Measurements from ENCODE around the gene ZBTB21. TPM values are rescaled to one million over a fixed set of nuclear protein-coding genes. Genes with fewer than 3 reads are reported as not detected.

Gene ZBTB21
- total and polyA plus RNA-seq, 4 donors: 7.3 to 14.6 (median 10.4) TPM

DNA sequence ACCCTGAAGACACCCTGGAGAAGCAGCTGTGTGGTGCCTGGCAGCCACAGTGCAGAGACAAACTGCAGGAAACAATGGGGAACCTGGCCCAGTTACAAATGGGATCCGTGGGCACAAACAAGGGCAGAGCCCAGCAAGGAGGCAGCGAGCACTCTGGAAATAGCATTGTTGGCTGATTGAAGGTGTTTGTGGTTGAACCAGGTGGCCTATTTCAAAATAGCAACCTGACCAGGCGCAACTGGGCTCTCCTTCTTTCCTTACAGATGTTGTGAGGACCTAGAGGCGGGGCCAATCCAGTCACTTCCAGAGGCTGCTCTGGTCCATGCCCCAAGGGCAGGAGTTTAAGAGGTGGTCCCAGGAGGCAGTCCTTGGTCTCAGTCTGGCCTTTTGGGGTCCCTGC is 21.7 kb upstream of the ZBTB21 start:
- Histone ChIP-seq H3K27me3 (ENCODE audit: control insufficient read depth, insufficient read depth, low read length) (no peaks in the 10 kb centered on the region), H3K4me3 (ENCODE audit: low read depth, low read length) (no peak overlapping the region), H3K36me3 (ENCODE audit: control insufficient read depth, insufficient read depth, low read length) (no peaks in the 10 kb centered on the region), H3K4me1 (ENCODE audit: control insufficient read depth, insufficient read depth, low read length) (peaks cover 5% of the 10 kb centered on the region), H3K9me3 (ENCODE audit: control insufficient read depth, insufficient read depth, low read length) (no peaks in the 10 kb centered on the region), H3K27ac (ENCODE audit: low read depth, low read length) (no peak overlapping the region)
- whole genome bisulfite sequencing (ENCODE audit: insufficient coverage): 80% methylated on average over 4 of the region's 4 CpGs
- DNase-seq (ENCODE audit: low read depth in 4 of 6, low spot score in 6 of 6): no peak

DNA sequence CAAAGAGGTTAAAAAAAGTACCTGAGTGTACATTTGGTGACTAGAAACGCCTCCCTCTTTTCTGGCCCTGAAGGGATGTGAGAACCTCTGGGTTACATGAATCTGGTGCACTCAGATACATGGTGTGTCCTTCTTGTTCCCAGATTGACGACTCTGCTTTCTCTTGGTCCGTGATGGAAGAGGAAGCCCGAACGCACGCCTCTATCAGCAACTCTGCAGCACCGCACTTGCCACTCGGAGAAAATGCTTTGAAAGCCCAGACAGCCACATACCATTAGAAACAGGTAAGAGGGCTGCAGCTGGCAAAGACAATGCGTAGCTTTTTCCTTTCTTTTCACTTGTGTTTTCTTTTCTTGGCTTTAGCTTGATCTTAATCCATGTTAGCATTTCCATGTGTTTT is 21.1 kb upstream of the ZBTB21 start:
- Histone ChIP-seq H3K9me3 (ENCODE audit: control insufficient read depth, insufficient read depth, low read length) (no peaks in the 10 kb centered on the region), H3K27ac (ENCODE audit: low read depth, low read length) (no peak overlapping the region), H3K27me3 (ENCODE audit: control insufficient read depth, insufficient read depth, low read length) (no peaks in the 10 kb centered on the region), H3K36me3 (ENCODE audit: control insufficient read depth, insufficient read depth, low read length) (no peaks in the 10 kb centered on the region), H3K4me3 (ENCODE audit: low read depth, low read length) (no peak overlapping the region), H3K4me1 (ENCODE audit: control insufficient read depth, insufficient read depth, low read length) (peaks cover 5% of the 10 kb centered on the region)
- 84% methylated on average over 5 of the region's 9 CpGs for WGBS (ENCODE audit: insufficient coverage)
- no peak for DNase-seq (ENCODE audit: low read depth in 4 of 6, low spot score in 6 of 6)

DNA sequence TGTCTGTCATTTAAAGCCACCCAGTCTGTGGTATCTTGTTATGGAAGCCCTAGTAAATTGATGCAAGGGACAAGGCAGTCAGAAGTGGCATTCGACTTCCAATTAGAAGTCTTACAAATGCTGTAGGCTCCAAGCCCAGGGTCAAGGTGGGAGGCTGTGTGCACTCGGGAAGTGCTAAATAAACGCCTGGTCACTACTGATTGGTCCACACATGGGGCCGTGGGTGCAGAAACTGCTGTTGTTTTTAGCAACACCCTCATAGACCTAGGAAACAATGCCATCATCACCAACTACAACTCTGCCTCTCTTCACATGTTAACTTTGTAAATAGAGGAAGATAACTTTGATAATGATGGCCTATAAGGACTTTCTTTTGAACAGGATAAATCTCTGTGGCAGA is 20.2 kb upstream of the ZBTB21 start:
- no peak overlapping the region for H3K27ac ChIP-seq (ENCODE audit: low read depth, low read length)
- H3K4me3 ChIP-seq (ENCODE audit: low read depth, low read length): no peak overlapping the region
- DNase-seq (ENCODE audit: low read depth in 4 of 6, low spot score in 6 of 6): no peak
- WGBS (ENCODE audit: insufficient coverage): 80% methylated on average over 3 of the region's 4 CpGs
- no peaks in the 10 kb centered on the region for H3K9me3 ChIP-seq (ENCODE audit: control insufficient read depth, insufficient read depth, low read length)
- H3K4me1 ChIP-seq (ENCODE audit: control insufficient read depth, insufficient read depth, low read length): peaks cover 14% of the 10 kb centered on the region
- no peaks in the 10 kb centered on the region for H3K36me3 ChIP-seq (ENCODE audit: control insufficient read depth, insufficient read depth, low read length)
- H3K27me3 ChIP-seq (ENCODE audit: control insufficient read depth, insufficient read depth, low read length): no peaks in the 10 kb centered on the region

DNA sequence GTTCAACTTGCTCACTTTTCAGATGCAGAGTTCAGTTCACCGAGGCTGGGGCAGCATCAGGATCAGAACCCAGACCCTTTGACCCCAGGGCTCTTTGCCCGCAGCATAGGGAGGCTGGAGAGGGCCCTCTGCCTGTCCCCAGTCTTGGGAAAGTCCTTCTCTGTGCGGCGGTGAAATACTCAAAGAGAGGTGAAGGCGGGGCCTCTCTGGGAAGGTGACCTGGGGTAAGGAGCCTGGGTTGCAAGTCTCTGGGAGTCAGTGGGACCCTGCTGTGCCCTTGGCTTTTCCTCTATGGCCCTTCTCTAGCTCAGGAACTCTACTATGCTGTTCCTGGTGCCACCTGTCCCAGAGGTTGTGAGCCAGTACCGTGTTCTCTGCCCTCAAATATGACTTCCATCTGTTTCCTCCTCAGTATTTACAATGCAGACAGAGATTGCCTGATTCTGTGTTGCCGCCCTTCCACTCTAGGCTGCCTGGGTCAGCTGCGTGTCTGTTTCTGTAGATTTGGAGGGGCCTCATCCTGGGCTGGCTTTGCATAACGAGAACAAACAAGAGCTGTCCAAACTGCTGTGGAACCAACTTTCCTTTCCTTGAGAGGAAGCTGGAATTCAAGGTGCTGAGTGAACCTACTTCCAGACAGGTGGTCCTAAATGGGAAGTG is 18.7 kb upstream of the ZBTB21 start:
- peaks cover 15% of the 10 kb centered on the region for H3K4me1 ChIP-seq (ENCODE audit: control insufficient read depth, insufficient read depth, low read length)
- no peak for DNase-seq (ENCODE audit: low read depth in 4 of 6, low spot score in 6 of 6)
- no peak overlapping the region for H3K4me3 ChIP-seq (ENCODE audit: low read depth, low read length)
- H3K9me3 ChIP-seq (ENCODE audit: control insufficient read depth, insufficient read depth, low read length): no peaks in the 10 kb centered on the region
- no peaks in the 10 kb centered on the region for H3K36me3 ChIP-seq (ENCODE audit: control insufficient read depth, insufficient read depth, low read length)
- 85% methylated on average over 7 of the region's 9 CpGs for WGBS (ENCODE audit: insufficient coverage)
- no peaks in the 10 kb centered on the region for H3K27me3 ChIP-seq (ENCODE audit: control insufficient read depth, insufficient read depth, low read length)
- no peak overlapping the region for H3K27ac ChIP-seq (ENCODE audit: low read depth, low read length)

DNA sequence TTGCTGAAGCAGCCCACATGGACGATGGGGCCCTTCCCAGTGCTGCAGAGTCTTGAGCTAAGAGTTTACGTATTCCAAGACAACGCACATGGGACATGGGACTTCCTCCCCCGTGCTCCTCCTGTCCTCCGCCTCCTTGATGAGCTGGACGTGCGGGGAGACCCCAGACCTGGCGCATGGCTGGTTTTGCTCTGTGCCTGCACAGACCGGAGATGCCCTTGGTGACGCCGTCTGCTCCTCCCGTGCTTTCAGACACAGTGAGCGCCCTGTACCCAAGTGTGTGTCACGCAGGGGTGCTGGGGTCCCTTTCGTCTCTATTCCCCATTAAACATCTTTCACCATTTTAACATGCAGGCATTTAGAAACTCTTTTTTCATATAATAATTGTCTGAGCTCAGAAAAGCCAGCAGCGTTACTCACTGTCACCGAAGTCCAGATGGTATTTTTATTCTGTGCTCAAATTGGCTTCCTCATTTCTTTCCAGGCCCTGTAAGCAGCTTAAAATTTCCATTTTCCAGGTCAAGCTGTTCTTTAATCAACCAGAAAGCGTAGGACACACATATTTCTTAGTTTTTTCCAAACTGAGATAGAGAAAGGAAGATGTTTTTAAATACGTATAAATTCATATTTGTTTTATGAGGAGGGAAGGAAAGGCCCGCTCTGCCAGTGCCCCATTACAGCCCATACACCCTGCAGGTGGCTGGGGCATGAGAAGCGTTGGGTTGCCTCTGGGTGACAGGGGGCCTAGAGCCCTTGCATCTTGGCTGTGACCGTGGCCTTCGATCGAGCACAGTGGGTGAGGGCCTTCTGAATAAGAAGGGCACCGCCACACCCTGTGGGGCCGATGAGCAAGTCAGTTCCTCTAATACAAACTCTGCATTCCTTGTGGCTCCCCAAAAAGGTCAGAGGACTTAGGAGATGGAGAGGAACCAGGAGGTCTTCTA is 17.9 kb upstream of the ZBTB21 start:
- H3K9me3 ChIP-seq (ENCODE audit: control insufficient read depth, insufficient read depth, low read length): no peaks in the 10 kb centered on the region
- WGBS (ENCODE audit: insufficient coverage): 77% methylated on average over 20 of the region's 26 CpGs
- no peak overlapping the region for H3K4me3 ChIP-seq (ENCODE audit: low read depth, low read length)
- H3K27ac ChIP-seq (ENCODE audit: low read depth, low read length): no peak overlapping the region
- peaks cover 15% of the 10 kb centered on the region for H3K4me1 ChIP-seq (ENCODE audit: control insufficient read depth, insufficient read depth, low read length)
- H3K27me3 ChIP-seq (ENCODE audit: control insufficient read depth, insufficient read depth, low read length): no peaks in the 10 kb centered on the region
- no peaks in the 10 kb centered on the region for H3K36me3 ChIP-seq (ENCODE audit: control insufficient read depth, insufficient read depth, low read length)
- peak in 2 of 6 donors; percentile 33 to 83 for DNase-seq (ENCODE audit: low read depth in 4 of 6, low spot score in 6 of 6)

DNA sequence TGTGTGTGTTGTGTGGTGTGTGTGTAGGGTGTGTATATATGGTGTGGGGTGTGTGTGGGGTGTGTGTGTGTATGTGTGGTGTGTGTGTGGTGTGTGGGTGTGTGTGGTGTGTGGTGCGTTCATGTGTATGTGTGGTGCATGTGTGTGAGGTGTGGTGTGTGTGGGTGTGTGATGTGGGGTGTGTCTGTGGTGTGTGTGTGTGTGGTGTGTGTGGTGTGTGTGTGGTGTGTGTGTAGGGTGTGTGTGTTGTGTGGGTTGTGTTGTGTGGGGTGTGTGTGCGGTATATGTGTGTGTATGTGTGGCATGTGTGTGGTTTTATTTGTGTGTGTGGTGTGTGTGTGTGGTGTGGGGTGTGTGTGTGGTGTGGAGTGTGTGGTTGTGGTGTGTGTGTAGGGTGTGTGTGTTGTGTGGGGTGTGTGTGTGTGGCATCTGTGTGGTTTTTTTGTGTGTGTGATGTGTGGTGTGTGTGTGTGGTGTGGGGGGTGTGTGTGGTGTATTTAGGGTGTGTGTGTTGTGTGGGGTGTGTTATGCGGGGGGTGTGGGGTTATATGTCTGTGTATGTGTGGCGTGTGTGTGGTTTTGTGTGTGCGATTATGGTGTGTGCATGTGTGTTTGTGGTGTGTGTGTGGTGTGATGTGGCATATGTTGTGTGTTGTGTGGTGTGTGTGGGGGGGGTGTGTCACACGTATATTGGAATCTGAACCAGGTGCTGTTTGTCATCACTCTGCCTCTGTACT is 17.1 kb upstream of the ZBTB21 start:
- Histone ChIP-seq H3K27me3 (ENCODE audit: control insufficient read depth, insufficient read depth, low read length) (no peaks in the 10 kb centered on the region), H3K36me3 (ENCODE audit: control insufficient read depth, insufficient read depth, low read length) (no peaks in the 10 kb centered on the region), H3K27ac (ENCODE audit: low read depth, low read length) (no peak overlapping the region), H3K4me3 (ENCODE audit: low read depth, low read length) (no peak overlapping the region), H3K9me3 (ENCODE audit: control insufficient read depth, insufficient read depth, low read length) (no peaks in the 10 kb centered on the region), H3K4me1 (ENCODE audit: control insufficient read depth, insufficient read depth, low read length) (peaks cover 23% of the 10 kb centered on the region)
- DNase-seq (ENCODE audit: low read depth in 4 of 6, low spot score in 6 of 6): no peak
- 94% methylated on average over 6 of the region's 6 CpGs for WGBS (ENCODE audit: insufficient coverage)

DNA sequence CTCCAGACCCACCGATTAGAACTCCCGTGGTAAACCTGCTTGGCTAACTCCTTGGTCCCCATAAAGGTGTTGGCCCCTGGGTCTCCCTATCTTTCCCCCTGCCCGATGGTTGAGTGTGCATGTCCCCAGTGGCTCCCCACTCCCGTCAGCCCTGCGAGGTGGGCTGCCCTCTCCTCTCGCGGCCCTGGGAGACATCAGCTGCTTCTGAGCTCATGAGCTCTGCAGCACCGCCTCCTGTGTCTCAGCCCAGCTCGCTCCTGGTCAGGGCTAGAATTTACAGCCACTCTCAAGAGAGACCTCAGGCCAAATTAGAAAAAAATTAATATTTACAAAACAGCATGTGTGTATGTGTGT is 15.9 kb upstream of the ZBTB21 start:
- peaks cover 29% of the 10 kb centered on the region for H3K4me1 ChIP-seq (ENCODE audit: control insufficient read depth, insufficient read depth, low read length)
- no peaks in the 10 kb centered on the region for H3K36me3 ChIP-seq (ENCODE audit: control insufficient read depth, insufficient read depth, low read length)
- H3K27me3 ChIP-seq (ENCODE audit: control insufficient read depth, insufficient read depth, low read length): no peaks in the 10 kb centered on the region
- H3K27ac ChIP-seq (ENCODE audit: low read depth, low read length): no peak overlapping the region
- H3K9me3 ChIP-seq (ENCODE audit: control insufficient read depth, insufficient read depth, low read length): no peaks in the 10 kb centered on the region
- 61% methylated on average over 7 of the region's 9 CpGs for WGBS (ENCODE audit: insufficient coverage)
- H3K4me3 ChIP-seq (ENCODE audit: low read depth, low read length): no peak overlapping the region
- peak in 1 of 6 donors; percentile 20 for DNase-seq (ENCODE audit: low read depth in 4 of 6, low spot score in 6 of 6)

DNA sequence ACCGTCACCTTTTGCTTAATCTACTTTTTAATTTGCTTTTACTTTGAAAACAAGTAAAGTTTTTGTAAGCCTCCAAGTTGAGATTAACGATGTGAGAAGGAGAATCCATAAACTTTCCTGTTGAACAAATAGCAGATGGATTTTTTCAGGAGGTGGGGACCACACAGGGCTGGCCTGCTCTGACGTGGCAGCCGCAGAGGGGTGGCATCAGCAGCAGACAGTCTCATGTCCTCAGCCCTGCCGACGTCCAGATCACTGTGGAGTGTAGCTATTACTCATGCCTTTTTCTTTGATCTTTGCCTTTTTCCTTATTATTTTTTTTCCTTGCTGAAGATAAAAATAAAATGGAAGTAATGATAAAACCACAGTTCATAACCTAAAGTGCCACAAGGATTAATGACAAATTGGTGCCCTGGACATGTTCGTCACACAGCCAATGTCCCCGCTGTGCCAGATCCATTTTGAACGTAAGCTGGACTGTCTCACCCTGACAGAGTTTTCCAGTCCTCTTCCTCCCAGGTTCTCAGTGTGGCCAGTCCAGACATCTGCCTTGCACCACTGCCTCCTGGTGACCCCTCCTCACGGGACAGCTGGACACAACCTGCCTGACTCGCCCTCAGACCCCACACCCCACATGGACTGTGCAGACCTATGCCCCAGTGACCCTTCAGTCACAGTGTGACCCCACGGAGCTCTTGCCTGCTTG is 15.4 kb upstream of the ZBTB21 start:
- no peak overlapping the region for H3K27ac ChIP-seq (ENCODE audit: low read depth, low read length)
- H3K27me3 ChIP-seq (ENCODE audit: control insufficient read depth, insufficient read depth, low read length): no peaks in the 10 kb centered on the region
- H3K4me1 ChIP-seq (ENCODE audit: control insufficient read depth, insufficient read depth, low read length): peaks cover 31% of the 10 kb centered on the region
- no peaks in the 10 kb centered on the region for H3K36me3 ChIP-seq (ENCODE audit: control insufficient read depth, insufficient read depth, low read length)
- WGBS (ENCODE audit: insufficient coverage): 78% methylated on average over 8 of the region's 12 CpGs
- no peak overlapping the region for H3K4me3 ChIP-seq (ENCODE audit: low read depth, low read length)
- H3K9me3 ChIP-seq (ENCODE audit: control insufficient read depth, insufficient read depth, low read length): no peaks in the 10 kb centered on the region
- DNase-seq (ENCODE audit: low read depth in 4 of 6, low spot score in 6 of 6): no peak

DNA sequence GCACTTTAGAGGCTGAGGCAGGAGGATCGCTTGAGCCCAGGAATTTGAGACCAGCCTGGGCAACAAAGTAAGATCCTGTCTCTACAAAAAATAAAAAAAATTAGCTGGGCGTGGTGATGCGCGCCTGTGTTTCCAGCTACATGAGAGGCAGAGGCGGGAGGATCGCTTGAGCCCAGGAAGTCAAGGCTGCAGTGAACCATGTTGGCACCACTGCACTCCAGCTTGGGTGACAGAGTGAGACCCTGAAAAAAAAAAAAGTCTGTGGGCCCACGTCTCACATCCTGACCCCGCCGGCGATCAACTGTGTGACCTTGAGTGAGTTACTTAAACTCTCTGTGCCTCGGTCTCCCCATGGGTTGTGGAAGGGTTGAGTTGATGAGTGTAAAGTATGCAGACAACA is 12.7 kb upstream of the ZBTB21 start:
- no peaks in the 10 kb centered on the region for H3K36me3 ChIP-seq (ENCODE audit: control insufficient read depth, insufficient read depth, low read length)
- no peaks in the 10 kb centered on the region for H3K27me3 ChIP-seq (ENCODE audit: control insufficient read depth, insufficient read depth, low read length)
- H3K27ac ChIP-seq (ENCODE audit: low read depth, low read length): no peak overlapping the region
- H3K4me1 ChIP-seq (ENCODE audit: control insufficient read depth, insufficient read depth, low read length): peaks cover 31% of the 10 kb centered on the region
- H3K4me3 ChIP-seq (ENCODE audit: low read depth, low read length): no peak overlapping the region
- WGBS (ENCODE audit: insufficient coverage): 95% methylated on average over 11 of the region's 11 CpGs
- DNase-seq (ENCODE audit: low read depth in 4 of 6, low spot score in 6 of 6): no peak
- H3K9me3 ChIP-seq (ENCODE audit: control insufficient read depth, insufficient read depth, low read length): no peaks in the 10 kb centered on the region
